Measurements from ENCODE around the gene IL24.

DNA sequence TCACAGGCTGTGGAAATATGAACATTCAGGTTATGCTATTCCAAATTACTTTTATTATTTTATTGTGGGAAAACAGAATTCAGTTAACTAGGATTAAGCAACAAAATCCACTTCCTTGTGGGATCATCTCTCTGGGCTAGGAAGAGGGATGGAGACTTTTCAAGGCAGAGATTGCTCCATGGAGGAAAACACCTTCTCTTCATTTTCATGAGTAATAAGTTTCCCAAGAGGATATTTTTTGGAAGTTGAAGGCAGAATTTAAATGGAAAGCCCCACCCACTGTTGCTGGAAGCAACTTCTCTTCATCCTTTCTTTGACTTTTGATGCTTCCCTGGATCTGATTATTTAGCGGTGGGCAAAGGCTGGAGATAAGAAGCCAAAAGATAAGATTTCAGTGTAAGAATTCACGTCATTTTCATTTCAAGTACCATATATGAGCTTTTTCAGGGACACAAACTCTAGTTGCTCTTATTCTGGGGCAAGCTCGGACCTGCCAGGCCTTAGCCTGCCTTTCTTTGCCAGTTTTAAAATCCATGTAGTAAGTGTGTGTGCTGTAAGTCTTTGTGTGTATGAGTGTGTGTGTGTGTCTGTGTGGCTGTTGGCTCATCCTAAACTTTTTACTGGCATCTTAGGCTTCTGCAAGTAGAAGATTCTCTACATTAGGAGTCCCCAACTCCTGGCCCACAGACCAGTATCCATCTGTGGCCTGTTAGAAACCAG is 11.7 kb upstream of the IL24 start:
- TF ChIP-seq, protein P1, sequence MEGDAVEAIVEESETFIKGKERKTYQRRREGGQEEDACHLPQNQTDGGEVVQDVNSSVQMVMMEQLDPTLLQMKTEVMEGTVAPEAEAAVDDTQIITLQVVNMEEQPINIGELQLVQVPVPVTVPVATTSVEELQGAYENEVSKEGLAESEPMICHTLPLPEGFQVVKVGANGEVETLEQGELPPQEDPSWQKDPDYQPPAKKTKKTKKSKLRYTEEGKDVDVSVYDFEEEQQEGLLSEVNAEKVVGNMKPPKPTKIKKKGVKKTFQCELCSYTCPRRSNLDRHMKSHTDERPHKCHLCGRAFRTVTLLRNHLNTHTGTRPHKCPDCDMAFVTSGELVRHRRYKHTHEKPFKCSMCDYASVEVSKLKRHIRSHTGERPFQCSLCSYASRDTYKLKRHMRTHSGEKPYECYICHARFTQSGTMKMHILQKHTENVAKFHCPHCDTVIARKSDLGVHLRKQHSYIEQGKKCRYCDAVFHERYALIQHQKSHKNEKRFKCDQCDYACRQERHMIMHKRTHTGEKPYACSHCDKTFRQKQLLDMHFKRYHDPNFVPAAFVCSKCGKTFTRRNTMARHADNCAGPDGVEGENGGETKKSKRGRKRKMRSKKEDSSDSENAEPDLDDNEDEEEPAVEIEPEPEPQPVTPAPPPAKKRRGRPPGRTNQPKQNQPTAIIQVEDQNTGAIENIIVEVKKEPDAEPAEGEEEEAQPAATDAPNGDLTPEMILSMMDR (conservative IDR thresholded peaks at IDR 0.05 in 1 of 2, IDR thresholded peaks at IDR 0.05 in 1 of 2; ENCODE audit: low read depth in 1 of 2, low read length in 2 of 2), result no peak
- TF ChIP-seq EZH2 (IDR thresholded peaks at IDR 0.05; ENCODE audit: low read length, missing control alignments), result no peak
